ENCODE data around the gene GALNT7.
"Not testable (repeated sequence)": the region's sequence is repeated elsewhere in the genome, so short reads cannot be mapped to it uniquely, and the experiment has no call there.

The GALNT7 gene

GRCh38 chr4:173167758-173168395 is 734 bp upstream of the GALNT7 start:
- DNase-seq, result peak; percentile 20 to 64 (median 53)

GRCh38 chr4:173169178-173169427 is 492 bp downstream of the GALNT7 start:
- no peak for DNase-seq

- peak; percentile 81 to 94 (median 92) for DNase-seq
Observed at GRCh38 chr4:173169428-173170181, 994 bp downstream of the GALNT7 start.

GRCh38 chr4:173170182-173170778 is 1.7 kb downstream of the GALNT7 start:
- no peak for DNase-seq

GRCh38 chr4:173171098-173171497 is 2.5 kb downstream of the GALNT7 start:
- DNase-seq, result peak in 3 of 4 experiments; percentile 40 to 63 (median 49)

GRCh38 chr4:173171987-173172386 is 3.4 kb downstream of the GALNT7 start:
- peak; percentile 31 to 70 (median 56) for DNase-seq

GRCh38 chr4:173174184-173174583 is 5.6 kb downstream of the GALNT7 start:
- peak in 1 of 4 experiments; percentile 16 for DNase-seq

GRCh38 chr4:173174594-173175012 is 6.0 kb downstream of the GALNT7 start:
- DNase-seq, result peak; percentile 30 to 75 (median 57)

- DNase-seq, result no peak
Observed at GRCh38 chr4:173176010-173176409, 7.4 kb downstream of the GALNT7 start.

GRCh38 chr4:173177232-173177631 is 8.6 kb downstream of the GALNT7 start:
- DNase-seq, result no peak

GRCh38 chr4:173178144-173178543 is 9.5 kb downstream of the GALNT7 start:
- DNase-seq, result no peak

GRCh38 chr4:173181848-173182247 is 13.2 kb downstream of the GALNT7 start:
- DNase-seq, result peak in 1 of 4 experiments; percentile 10

- no peak for DNase-seq
Observed at GRCh38 chr4:173182403-173182802, 13.8 kb downstream of the GALNT7 start.

- DNase-seq, result not testable (repeated sequence)
Observed at GRCh38 chr4:173183659-173184247, 15.1 kb downstream of the GALNT7 start.

- peak; percentile 54 to 83 (median 68) for DNase-seq
Observed at GRCh38 chr4:173185847-173186510, 17.4 kb downstream of the GALNT7 start.

- DNase-seq, result no peak
Observed at GRCh38 chr4:173187732-173188131, 19.1 kb downstream of the GALNT7 start.

GRCh38 chr4:173188648-173189047 is 20.0 kb downstream of the GALNT7 start:
- no peak for DNase-seq

- no peak for DNase-seq
Observed at GRCh38 chr4:173189117-173189693, 20.6 kb downstream of the GALNT7 start.

- DNase-seq, result no peak
Observed at GRCh38 chr4:173191623-173192041, 23.0 kb downstream of the GALNT7 start.

- DNase-seq, result no peak
Observed at GRCh38 chr4:173192375-173193162, 24.0 kb downstream of the GALNT7 start.

GRCh38 chr4:173194157-173194556 is 25.5 kb downstream of the GALNT7 start:
- DNase-seq, result no peak

- peak; percentile 23 to 65 (median 58) for DNase-seq
Observed at GRCh38 chr4:173195109-173195508, 26.5 kb downstream of the GALNT7 start.
